Neutrophil (primary cell): ENCODE results near the gene MYOZ2.

ENCODE experiments used
- H3K27ac ChIP-seq: fragments of 200-600 bp; sonication (generic); 2 replicates; pipeline ENCODE4 v1.5.1; 2016; ENCODE audit warnings: mild to moderate bottlenecking, moderate library complexity
- H3K27me3 ChIP-seq: fragments of 200-600 bp; sonication (generic); 2 replicates; pipeline ENCODE4 v1.6.0; 2016; ENCODE audit warnings: mild to moderate bottlenecking
- H3K36me3 ChIP-seq: fragments of 200-600 bp; sonication (generic); 2 replicates; pipeline ENCODE4 v1.5.1; 2017
- H3K4me1 ChIP-seq, 2 experiments: fragments of 200-600 bp in 1 of 2; sonication (generic) in 1 of 2; 1 replicate in 1 of 2; 2 replicates in 1 of 2; pipeline versions ENCODE4 v1.5.1 to v1.6.1; 2013 to 2016; ENCODE audit warnings: low read depth in 1 of 2, low read length in 1 of 2, mild to moderate bottlenecking in 1 of 2, moderate library complexity in 1 of 2; ENCODE audit not compliant: control insufficient read depth in 1 of 2, insufficient read depth in 1 of 2
- H3K4me3 ChIP-seq, 2 experiments: fragments of 200-600 bp in 1 of 2; sonication (generic) in 1 of 2; 1 replicate in 1 of 2; 2 replicates in 1 of 2; pipeline ENCODE4 v1.5.1; 2013 to 2016; ENCODE audit warnings: low read depth in 1 of 2, low read length in 1 of 2, mild to moderate bottlenecking in 1 of 2, moderate library complexity in 1 of 2
- H3K9me3 ChIP-seq: fragments of 200-600 bp; sonication (generic); 2 replicates; pipeline ENCODE4 v1.5.1; 2016
- TF ChIP-seq, protein P1 (sequence below): fragments of 200-600 bp; sonication (generic); IDR thresholded peaks from 2 replicates; pipeline ENCODE4 v1.5.1; 2016; ENCODE audit warnings: antibody characterized with exemption

Gene MYOZ2

DNA sequence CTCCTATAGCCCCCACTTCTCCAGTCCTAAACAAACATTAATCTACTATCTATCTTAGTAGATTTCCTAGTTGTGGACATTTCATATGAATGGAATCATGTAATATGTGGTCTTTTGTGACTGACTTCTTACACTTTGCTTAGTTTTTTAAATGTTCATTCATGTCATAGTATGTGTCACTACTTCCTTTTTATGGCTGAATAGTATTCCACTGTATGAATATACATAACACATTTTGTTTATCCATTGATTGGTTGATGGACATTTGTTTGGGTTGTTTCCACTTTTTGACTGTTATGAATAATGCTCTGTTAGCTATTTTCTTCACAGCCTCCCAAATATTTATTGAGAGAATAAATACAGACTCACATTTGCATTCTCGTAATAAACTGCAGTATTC is 96.7 kb downstream of the MYOZ2 start:
- H3K27me3 ChIP-seq = no peaks in the 10 kb centered on the region
- TF ChIP-seq, protein P1, sequence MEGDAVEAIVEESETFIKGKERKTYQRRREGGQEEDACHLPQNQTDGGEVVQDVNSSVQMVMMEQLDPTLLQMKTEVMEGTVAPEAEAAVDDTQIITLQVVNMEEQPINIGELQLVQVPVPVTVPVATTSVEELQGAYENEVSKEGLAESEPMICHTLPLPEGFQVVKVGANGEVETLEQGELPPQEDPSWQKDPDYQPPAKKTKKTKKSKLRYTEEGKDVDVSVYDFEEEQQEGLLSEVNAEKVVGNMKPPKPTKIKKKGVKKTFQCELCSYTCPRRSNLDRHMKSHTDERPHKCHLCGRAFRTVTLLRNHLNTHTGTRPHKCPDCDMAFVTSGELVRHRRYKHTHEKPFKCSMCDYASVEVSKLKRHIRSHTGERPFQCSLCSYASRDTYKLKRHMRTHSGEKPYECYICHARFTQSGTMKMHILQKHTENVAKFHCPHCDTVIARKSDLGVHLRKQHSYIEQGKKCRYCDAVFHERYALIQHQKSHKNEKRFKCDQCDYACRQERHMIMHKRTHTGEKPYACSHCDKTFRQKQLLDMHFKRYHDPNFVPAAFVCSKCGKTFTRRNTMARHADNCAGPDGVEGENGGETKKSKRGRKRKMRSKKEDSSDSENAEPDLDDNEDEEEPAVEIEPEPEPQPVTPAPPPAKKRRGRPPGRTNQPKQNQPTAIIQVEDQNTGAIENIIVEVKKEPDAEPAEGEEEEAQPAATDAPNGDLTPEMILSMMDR = no peak
- H3K36me3 ChIP-seq = no peaks in the 10 kb centered on the region
- no peak overlapping the region for H3K4me3 ChIP-seq
- H3K9me3 ChIP-seq = no peaks in the 10 kb centered on the region
- H3K27ac ChIP-seq = no peak overlapping the region
- H3K4me1 ChIP-seq = no peaks in the 10 kb centered on the region

DNA sequence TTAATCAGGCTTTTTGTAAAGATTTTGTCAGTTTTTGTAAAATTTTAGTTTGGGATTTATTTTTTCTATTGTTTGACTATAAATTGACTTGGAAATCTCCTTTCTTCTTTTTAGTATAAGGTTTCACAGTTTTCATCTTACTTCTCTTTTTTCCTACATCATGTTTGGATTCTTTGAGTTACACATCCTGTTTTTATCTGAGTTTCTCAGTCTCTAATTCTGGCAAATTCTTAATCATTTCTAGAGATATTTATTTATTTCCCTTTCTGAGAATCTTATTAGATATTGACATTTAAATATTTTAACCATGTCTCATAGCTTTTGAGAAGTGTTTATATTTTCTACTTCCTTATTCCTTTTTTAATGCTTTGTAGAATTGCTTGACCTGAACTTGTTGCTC is 97.6 kb downstream of the MYOZ2 start:
- TF ChIP-seq, protein P1 = no peak
- no peaks in the 10 kb centered on the region for H3K27me3 ChIP-seq
- no peak overlapping the region for H3K4me3 ChIP-seq
- H3K4me1 ChIP-seq = no peaks in the 10 kb centered on the region
- no peaks in the 10 kb centered on the region for H3K36me3 ChIP-seq
- no peaks in the 10 kb centered on the region for H3K9me3 ChIP-seq
- H3K27ac ChIP-seq = no peak overlapping the region

DNA sequence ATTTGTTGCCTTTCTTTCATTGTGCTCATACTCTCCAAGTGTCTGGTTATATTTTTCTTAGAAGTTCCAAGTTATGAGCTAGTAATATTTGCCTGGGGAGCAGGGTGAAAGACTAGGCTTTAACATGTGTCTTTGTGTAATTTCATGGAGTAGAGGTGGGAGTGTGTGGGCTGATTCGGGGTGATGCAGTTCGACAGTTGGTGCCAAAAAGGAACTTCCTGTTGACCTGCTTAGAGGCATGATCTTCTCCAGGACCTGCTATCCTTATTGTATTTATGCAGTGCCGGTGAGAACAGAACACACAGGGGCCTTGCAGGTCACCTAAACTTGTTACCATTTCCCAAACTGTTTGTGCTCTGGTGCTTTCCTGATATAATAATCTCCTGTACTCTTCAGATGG is 98.1 kb downstream of the MYOZ2 start:
- TF ChIP-seq, protein P1 = no peak
- Histone ChIP-seq H3K9me3 (no peaks in the 10 kb centered on the region), H3K27ac (no peak overlapping the region), H3K4me3 (no peak overlapping the region), H3K4me1 (no peaks in the 10 kb centered on the region), H3K27me3 (no peaks in the 10 kb centered on the region), H3K36me3 (no peaks in the 10 kb centered on the region)

DNA sequence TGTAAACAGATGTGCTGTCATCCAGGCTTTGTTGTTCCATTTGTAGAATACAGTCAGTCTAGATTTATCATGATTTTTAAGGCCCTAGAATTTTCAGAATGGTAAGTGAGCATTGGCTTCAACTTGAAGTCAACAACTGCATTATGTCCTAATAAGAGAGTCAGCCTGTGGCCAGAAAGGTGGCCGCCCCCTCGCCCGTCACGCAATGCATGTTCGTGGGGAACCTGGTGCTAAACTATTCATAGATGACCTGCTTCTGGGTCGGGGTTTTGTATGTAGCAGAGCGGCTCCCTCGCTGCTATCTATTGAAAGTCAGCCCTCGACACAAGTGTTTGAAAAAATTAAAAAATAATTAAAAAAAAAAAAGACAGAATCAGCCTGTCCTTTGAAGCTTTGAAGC is 101.6 kb downstream of the MYOZ2 start:
- Histone ChIP-seq H3K27ac (no peak overlapping the region), H3K9me3 (no peaks in the 10 kb centered on the region)
- TF ChIP-seq, protein P1 = no peak

More for the DNA sequence above, 101.6 kb downstream of the MYOZ2 start:
- Histone ChIP-seq H3K27me3 (no peaks in the 10 kb centered on the region), H3K4me1 (no peaks in the 10 kb centered on the region), H3K4me3 (no peak overlapping the region), H3K36me3 (no peaks in the 10 kb centered on the region)
